NCI-H1105 treated with DMSO at 0.1 percent for 48 hours (cell line): ENCODE results near the gene RNF31.
"Not testable (repeated sequence)": the region's sequence is repeated elsewhere in the genome, so short reads cannot be mapped to it uniquely, and the experiment has no call there.

Experiments
- DNase-seq: peaks from one replicate; lab custom pipeline; 2025; lab: John Stamatoyannopoulos, UW

The RNF31 gene

DNA sequence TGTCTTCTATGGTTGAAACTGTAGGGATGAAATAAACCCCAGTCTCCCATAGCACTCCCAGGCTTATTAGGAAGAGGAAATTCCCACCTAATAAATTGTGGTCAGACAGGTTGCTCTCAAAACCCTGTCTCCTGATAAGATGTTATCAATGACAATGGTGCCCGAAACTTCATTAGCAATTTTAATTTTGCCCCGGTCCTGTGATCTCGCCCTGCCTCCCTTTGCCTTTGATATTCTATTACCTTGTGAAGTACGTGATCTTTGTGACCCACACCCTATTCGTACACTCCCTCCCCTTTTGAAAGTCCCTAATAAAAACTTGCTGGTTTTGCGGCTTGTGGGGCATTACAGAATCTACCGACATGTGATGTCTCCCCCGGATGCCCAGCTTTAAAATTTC is 55.2 kb downstream of the RNF31 start:
- DNase-seq, result not testable (repeated sequence)

DNA sequence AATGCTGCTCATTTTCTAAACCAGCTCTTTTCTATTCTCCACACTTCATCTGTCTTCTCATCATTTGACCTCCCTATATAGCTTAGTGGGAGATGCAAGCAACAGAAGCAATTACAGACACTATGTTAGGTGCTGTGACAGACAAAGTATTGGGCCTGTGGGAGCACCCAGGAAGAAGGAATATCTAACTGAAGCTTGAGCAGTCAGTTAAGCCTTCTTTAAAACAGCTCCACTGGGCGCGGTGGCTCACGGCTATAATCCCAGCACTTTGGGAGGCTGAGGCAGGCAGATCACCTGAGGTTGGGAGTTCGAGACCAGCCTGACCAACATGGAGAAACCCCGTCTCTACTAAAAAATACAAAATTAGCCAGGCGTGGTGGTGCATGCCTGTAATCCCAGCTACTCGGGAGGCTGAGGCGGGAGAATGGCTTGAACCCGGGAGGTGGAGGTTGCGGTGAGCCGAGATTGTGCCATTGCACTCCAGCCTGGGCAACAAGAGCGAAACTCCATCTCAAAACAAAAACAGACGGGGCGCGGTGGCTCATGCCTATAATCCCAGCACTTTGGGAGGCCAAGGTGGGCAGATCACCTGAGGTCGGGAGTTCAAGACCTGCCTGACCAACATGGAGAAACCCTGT is 56.1 kb downstream of the RNF31 start:
- DNase-seq, result not testable (repeated sequence)

DNA sequence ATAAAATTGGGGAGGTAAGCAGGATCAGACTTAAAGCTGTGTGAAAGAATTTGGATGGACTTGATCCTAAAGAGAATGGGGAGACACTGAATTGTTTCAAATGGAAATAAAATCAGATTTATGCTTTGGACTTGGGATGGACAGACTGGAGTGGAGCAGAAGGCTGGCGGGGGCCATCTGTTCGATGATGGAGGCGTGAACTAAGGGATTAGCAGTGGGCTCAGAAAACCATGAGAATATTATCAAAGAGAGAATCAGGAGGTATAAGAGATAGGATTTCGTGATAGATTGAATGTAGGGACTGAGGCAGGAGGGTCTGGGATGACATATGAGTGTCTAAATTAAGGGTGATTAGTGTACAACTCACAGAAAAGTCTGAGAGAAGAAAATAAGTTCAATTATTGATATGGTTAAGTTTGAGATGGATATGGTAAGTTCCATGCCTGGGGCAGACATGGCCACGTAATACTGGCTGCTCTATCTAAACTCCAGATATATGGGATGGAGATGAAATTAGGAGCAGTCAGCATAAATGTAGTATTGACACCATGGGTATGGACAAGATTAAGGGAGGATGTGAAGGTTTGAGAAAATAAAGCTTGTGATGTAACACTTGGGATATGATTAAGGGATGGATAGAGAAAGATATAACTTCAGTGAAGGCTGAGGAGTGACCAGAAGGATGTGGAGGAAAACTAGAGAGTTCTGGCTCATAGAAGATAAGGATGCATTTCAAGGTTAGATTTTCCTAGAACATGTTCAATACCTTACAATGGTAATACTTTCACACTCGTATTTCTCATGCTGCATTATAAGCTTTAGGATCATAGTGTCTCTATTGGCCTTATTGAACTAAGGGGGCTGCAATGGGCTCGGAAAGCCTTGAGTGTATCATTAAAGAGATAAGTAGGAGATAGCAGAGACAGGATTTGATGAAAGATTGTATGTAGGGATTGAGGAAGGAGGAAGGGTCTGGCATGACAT is 57.2 kb downstream of the RNF31 start:
- no peak for DNase-seq

DNA sequence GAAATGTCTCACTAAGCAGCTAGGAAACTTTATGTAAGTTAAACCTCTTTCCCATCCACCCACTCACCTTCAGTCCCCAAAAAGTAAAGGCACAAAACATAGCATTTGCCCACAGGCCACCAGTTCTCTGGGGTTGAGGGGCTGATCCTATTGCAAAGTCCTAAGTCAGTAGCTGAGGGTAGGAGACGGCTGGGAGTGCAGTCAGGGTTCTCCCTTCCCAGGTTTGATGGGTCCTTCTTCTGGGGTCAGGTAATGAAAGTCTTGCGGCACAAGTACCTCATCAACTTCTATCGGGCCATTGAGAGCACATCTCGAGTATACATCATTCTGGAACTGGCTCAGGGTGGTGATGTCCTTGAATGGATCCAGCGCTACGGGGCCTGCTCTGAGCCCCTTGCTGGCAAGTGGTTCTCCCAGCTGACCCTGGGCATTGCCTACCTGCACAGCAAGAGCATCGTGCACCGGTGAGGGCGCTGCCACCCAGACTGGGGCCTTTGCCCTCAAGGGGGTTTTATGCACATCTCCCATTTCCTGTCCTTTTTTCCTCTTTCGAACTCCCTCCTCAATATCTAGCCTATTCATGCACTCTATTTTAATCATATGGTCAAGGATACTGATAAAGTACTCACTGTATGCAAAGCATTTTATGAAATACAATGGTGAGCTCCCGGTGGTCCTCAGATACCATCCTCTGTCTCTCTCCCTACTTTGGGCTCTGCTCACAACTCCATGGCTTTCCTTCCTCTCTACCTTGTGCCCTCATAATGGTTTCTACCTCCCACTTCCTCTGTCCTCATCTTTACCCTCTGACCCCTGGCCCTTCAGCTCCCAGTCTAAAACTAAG is 59.2 kb downstream of the RNF31 start:
- DNase-seq, result no peak

DNA sequence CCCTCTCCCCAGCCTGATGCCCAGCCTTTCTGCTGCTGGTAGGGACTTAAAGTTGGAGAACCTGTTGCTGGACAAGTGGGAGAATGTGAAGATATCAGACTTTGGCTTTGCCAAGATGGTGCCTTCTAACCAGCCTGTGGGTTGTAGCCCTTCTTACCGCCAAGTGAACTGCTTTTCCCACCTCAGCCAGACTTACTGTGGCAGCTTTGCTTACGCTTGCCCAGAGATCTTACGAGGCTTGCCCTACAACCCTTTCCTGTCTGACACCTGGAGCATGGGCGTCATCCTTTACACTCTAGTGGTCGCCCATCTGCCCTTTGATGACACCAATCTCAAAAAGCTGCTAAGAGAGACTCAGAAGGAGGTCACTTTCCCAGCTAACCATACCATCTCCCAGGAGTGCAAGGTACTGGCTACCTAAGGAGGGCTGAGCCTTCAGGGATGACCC is 59.8 kb downstream of the RNF31 start:
- no peak for DNase-seq

DNA sequence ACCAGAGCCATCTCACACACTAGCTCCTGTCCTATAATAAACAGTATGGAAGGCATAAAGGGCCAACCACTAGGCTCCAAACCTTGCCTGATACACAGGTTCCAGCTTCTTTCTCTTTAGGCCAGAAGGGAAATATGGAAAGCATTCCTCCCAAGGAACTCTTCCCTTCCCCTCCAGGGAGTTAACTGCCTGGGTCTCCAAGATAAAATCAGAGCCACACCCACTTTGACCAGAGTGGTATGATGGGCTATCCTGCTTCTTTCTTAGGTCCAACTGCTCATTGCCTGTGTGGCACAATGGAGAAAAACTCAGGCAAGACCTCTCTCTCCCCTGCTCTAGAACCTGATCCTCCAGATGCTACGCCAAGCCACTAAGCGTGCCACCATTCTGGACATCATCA is 60.3 kb downstream of the RNF31 start:
- no peak for DNase-seq
